CD4-positive, alpha-beta T cell treated with Interferon alpha-2 for 1 hour (primary cell): ENCODE results near the gene SH2B3.

ENCODE experiments used
- DNase-seq, 2 donors: peaks; one replicate each; pipeline ENCODE4 v3.0.0-alpha.2; 2020 to 2022

SH2B3 gene

DNA sequence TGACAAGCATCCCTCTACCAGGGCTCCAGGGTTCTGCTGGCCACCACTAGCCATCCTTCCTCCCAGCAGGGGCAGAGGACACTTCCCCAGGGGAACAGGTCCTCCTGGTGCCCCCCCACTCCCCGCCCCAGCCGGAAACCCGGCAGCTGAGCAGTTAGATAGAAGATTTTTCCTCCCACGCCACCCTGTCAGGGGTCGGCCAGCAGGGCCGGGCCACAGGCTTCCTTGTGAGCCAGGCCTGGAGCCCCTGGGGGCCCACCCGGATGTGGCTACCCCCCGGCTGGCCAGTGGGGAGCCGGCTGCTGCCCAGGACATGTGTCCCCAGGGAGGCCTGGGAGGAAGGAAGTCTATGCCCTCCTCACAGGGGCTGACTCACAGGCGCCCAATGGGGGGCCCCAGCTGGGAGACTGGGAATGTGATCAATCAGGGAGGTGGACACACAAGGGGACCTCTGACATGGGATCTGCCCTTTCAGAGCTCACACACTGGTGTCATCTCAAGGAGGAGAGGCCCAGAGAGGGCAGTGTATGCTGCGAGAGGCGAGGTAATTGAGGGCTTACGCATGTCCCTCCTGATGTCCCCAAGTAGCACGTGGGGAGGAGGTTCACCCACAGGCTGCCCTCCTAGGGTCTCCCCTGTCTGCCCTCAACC lies 4.2 kb downstream of the SH2B3 start:
- DNase-seq = peak in 1 of 2 donors; percentile 42

DNA sequence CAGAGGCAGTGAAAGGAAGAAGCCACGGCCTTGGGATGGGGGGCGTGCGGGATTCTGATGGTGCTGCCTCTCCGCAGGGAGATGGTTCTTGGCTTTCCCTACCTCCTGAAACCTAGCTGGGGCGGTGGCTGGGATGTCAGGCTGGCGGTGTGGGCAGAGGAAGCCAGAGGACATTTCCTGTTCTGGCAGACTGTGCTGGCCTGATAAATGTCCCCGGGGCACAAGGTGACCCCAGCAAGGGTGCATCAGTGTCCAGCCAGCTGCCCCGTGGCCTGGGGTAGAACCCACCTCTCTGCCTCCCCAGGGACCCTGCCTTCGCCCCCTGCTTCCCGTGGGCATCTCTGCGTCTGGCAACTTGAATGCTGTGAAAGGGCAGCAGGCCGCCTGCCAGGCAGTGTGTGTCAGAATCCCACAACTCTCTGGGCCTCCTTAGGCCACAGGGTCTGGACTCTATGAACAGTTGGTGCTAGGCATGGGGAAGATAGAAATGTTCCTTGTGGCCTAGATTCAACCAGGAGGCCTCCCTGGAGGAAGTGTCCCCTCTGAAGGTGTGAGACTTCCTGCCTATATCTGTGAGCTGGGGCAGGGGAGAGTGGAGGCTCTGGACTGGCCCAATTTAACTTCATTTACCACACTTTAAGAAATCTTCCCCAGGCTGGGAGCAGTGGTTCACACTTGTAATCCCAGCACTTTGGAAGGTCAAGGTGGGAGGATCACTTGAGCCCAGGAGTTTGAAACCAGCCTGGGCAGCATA lies 4.9 kb downstream of the SH2B3 start:
- DNase-seq = no peak

DNA sequence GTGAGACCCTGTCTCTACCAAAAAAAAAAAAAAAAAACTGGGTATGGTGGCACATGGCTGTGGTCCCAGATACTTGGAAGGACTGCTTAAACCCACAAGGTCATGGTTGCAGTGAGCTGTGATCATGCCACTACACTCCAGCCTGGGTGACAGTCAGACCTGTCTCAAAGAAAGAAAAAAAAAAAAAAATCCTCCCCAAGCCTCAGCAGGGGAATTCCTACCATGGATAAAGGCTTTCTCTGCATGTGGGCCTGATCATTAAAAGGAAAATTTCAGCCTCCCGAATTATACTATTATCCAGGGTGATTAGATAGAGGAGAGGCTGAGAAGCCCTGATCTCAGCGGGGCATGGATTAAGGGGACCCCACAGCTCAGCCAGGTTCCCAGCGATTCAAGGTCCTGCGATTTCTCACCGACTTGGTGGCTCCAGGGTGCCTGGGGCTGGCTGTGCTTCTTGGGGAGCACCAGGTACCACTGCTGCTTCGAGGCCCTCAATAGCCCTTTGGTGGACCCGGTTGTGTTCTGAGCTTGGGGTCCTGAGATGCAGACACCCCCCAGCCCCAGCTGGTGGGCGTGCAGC lies 5.6 kb downstream of the SH2B3 start:
- DNase-seq = peak in 1 of 2 donors; percentile 42

DNA sequence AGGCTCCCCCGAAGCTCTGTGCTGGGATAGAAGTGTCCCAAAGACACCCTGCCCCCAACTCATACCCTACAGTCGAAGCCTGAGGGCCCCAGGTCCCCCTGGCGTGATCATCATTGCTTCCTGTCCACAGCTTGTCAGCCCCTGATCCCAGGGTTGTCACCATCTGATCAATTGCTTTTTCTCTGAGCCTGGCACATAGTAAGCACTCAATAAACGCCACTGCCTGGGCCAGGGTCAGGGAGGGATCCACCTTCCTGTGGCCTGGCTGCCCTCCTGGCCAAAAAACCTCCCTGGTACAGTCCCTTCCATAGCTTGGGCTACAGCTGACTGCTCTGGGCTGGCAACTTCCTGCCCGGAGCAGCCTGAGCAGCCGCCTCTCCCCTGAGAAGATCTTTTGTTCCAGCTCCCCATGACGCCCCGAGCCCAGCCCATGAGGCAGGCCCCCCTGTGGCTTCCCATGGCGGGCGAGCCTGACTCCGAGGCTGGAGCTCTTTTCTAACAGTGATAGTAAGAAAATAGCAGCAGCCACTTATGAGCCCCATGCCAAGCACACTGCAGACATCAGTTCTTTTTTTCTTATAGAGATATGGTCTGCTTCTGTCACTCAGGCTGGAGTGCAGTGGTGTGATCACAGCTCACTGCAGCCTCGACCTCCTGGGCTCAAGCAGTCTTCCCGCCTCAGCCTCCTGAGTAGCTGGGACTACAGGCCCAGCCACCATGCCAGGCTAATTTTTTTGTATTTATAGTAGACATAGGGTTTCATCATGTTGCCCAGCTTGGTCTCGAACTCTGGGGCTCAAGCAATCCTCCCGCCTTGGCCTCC lies 6.5 kb downstream of the SH2B3 start:
- DNase-seq = no peak

DNA sequence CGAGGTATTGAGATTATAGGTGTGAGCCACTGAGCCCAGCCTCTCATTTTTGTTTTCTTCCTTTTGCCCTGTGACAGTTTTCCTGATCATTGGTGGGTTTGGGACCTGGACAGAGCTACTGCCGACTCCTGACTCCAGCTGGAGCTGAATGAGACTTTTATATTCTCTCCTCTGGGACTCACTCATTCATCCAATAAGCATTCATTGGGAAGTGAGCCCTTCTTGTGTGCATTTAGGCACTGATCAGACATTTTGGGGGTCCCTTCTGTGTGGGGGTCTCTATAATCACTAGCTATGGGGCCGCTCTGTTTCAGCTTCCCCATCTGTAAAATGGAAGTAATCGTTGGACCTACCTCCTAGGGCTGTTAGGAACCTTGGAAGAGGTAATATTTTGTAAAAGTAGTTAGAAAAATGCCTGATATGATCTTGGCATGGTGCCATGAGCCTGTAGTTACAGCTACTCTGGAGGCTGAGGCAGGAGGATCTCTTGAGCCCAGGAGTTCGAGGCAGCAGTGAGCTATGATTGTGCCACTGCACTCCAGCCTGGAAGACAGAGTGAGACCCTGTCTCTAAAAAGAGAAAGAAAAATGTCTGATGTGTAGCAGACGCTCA lies 7.2 kb downstream of the SH2B3 start:
- DNase-seq = no peak

DNA sequence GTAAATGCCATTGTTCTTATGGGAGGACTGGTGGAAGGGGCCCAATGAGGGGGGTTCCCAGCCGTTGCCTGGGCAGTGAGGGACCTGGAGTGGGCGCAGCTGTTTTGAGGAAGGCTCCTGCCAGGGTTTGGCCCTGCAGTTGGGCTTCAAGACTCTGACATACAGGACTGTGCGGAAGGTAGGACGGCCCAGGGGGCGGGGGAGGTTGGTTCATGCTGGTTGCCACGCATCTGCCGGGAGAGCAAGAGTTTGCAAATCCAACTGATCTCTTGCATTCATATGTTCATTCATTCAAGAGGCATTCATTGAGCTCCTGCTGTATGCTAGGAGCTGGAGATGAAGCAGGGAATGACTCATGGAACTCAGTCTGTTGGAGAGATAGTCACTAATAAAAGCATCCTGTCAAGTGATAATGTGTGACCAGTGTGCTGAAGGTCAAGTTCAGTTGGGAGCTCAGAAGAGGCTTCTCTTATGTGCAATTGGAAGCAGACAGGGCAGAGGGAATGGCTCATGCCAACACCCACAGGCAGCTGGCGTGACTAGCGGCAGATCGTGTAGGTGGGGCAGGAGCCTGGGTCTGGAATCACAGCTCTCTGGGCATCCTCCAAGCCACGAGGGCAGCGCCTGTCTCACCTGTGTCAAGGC lies 7.8 kb downstream of the SH2B3 start:
- no peak for DNase-seq

DNA sequence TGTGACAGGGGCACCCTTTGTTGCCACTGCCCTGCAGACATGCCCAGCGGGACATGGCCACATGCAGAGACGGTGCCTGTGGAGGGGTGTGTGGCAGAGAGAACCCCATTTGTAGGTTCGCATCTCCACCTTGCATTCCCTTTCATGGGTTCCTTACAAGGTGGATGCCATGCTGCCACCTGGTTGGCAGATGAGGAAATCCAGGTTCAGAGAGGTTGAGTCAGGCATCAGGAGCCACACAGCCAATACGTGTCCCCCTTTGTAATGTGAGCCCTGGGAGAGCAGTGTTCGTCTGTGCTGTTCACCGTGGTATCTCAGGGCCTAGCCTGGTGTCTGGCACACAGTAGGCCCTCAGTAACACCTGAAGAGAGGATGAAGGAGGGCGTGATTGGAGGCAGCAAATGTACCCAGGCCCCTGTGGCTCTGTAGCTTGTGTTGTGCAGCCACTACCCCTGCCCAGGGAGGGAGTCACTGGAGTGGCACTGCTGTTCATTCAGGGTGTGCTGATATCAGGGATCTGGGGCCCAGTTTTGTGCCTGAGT lies 9.1 kb downstream of the SH2B3 start:
- no peak for DNase-seq

DNA sequence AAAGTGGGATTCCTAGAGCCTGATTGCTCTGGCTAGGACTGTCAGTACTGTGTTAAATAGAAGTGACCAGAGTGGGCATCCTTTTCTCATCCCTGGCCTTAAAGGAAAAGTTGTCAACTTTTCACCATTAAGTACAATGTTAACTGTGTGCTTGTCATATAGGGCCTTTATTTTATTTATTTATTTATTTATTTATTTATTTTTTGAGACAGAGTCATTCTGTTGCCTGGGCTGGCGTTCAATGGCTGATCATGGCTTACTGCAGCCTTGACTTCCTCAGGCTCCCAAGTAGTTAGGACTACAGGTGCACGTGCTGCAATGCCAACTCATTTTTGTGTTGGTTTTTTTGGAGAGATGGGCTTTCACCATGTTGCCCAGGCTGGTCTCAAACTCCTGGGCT lies 11.6 kb downstream of the SH2B3 start:
- no peak for DNase-seq

DNA sequence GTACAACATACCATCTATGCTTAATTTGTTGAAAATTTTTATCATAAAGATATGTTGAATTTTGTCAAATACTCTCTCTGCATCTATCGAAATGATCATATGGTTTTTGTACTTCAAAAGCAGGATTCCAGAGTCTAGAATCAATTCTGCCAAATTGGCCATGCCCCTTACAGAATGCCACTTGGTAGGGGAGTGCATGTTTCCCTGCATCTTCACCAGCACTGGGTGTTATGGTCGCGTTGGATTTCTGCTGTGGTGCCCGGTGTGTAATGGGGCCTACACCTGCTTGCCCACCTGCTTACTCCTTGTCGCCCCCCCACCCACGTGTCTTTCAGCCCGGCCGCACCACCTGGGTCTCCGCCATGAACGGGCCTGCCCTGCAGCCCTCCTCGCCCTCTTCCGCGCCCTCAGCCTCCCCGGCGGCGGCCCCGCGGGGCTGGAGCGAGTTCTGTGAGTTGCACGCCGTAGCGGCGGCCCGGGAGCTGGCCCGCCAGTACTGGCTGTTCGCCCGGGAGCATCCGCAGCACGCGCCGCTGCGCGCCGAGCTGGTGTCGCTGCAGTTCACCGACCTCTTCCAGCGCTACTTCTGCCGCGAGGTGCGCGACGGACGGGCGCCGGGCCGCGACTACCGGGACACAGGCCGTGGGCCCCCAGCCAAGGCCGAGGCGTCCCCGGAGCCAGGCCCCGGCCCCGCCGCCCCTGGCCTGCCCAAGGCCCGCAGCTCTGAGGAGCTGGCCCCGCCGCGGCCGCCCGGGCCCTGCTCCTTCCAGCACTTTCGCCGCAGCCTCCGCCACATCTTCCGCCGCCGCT lies 12.3 kb downstream of the SH2B3 start:
- DNase-seq = no peak

DNA sequence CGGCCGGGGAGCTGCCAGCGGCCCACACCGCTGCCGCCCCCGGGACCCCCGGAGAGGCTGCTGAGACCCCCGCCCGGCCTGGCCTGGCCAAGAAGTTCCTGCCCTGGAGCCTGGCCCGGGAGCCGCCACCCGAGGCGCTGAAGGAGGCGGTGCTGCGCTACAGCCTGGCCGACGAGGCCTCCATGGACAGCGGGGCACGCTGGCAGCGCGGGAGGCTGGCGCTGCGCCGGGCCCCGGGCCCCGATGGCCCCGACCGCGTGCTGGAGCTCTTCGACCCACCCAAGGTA lies 12.8 kb downstream of the SH2B3 start:
- no peak for DNase-seq

DNA sequence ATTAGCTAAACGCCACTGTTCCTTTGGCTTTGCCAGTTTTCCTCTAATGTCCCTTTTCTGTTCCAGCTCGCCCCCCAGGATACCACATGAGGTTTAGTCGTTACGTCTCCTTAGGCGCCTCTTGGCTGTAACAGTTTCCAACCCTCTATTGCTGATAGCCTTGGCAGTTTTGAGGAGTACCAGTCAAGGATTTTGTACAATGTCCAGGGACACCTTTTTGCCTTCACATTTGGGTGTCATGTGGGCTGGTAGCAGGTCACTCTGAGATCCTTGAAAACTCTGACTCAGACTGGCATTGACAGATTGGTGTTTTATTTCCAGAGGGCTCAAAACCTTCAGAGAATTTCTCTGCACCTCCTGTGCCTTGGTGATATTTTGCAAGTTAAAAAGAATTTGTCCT lies 14.1 kb downstream of the SH2B3 start:
- no peak for DNase-seq

DNA sequence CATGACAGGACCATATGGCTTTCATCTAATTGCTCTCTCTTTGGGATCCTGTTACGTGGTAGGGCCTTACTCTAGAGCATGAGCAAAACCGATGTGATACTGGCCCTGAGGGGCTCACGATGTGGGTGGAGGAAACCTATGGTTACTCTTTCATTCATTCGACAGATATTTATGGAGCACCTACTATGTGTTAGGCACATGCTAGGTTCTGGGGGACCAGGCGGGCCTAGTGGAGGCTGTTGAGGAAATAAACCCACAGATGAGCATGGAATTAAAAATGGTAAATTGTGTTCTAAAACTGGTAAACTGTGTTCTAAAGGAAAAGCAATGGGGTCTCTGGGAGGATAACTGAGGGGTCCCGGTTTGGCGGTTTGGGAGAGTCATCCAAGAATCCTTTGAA lies 14.8 kb downstream of the SH2B3 start:
- DNase-seq = no peak

DNA sequence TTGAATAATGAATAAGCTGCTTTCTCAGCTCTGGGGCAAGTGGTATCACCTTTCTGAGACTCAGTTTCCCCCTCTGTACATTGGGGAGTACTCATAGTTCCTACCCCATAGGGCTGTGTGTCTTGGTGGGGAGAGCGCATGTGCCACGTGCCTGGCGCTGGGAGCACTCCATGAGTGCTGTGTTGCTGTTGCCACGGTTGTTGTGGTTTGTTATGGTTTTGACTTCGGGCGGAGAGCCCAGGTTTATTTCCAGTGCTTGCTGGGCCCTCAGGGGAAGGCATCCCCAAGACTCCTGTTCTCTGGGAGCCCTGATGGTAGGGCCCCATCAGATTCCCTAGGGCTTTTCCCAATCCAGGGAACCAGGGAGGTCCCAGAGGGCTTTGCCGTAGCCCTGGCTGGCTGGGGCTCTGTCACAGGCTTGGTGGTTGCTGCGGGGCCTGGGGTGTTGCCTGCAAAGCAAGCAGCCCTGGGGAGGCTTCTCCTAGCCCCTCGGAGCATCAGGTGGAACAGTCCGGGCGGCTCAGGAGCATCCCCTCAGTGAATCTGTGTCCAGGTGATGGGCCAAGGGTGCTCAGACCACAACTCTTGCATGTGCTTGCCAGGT lies 18.6 kb downstream of the SH2B3 start:
- no peak for DNase-seq

DNA sequence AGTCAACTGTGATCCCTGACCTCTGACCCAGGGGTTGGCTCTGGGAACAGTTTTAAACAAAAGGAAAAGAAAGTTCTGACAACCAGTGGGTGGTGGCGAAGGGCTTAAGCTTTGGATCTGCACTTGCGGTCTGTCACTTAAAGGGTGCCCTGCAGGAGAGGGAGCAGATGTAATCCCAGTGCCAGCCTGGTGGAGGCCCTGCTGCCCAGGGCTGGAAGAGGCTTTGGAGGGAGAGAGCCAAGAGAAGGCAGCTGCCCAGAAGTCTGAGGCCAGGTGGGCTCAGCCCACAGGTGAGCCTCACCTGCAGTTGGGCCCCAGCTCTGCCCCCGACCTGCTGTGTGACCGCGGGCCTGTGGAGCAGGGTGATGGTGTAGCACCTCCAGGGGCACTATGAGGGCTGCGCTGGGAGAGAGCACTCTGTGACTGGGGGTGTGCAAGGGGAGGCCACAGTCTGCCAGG lies 19.1 kb downstream of the SH2B3 start:
- DNase-seq = no peak

DNA sequence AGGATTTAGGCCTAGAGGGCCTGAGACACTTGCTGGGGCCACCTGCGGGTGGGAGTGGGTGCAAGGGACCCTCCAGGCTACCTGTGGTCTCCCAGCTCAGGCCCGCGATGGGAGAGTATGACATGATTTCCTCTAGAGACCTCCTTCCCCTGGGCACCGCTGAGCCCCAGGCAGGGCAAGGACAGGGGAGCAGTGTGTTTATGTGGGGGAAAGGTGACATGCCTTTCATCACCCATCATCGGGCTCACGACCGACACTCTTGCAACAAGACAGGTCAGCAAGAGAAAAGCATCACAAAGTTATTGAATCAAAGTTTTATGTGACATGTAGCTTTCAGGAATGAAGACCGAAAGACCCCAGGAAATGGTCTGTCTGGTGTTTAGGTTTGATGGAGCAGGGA lies 19.9 kb downstream of the SH2B3 start:
- DNase-seq = no peak

DNA sequence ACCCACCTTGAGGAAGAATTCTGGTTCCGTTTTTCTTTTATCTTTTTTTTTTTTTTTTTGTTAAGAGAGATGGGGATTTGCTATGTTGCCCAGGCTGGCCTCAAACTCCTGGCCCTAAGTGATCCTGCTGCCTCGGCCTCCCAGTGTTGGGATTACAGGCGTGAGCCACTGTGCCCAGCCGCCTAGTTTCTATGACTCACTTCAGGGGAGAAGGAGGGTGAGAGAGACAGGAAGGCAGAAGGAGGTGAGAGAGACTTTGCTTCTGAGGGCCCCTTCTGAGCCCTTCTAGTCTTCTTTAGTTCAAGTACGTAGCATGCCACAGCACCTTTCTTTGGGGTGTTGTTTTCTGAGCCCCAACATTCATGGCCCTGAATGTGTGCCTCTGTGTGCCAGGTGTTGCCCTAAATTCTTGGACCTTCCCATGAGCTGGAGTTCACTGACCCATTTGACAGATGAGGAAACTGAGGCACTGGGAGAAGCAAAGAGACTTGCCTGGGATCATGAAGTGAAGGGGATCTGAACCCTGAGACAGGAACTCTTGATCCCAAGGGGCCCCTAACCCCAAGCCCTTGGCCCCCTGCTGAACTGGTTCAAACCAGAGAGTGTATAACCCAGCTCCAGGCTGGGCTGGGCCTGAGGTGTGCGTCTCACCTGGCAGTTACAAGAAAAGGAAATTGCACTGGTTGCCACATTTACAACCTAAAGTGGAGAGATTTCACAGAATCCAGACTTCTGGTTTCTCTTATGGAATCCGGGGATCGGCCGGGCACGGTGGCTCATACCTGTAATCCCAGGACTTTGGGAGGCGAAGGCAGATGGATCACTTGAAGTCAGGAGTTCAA lies 20.8 kb downstream of the SH2B3 start:
- DNase-seq = peak in 1 of 2 donors; percentile 59

DNA sequence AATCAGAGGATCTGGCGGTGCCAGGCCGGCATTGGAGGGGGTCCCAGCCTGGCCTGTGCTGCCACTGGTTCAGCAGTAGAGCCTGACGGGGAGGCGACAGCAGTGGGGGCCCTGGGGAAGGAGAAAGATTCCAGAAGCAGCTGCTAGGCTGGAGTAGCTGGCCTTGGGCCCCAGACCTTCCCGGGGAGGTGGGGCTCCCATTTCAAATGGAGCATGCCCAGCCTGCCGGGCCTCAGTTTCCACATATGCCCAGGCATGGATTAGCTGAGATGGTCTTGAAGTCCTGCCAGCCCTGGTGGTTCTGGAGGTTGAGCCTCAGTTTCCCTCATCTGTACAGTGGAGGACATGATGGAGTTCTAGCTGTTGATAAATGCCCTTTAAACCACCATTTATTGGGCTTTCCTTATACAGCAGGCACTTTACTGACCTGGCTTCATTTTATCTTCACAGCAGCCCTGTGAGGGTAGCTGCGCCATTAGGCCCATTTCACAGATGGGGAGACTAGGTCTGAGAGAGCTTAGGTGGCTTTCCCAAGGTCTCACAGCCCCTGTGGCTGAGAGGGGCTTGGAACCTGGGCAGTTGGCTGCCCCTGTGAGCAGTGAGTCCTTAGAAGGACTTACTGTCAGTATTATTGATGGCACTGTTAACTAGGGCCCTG lies 21.8 kb downstream of the SH2B3 start:
- DNase-seq = no peak

DNA sequence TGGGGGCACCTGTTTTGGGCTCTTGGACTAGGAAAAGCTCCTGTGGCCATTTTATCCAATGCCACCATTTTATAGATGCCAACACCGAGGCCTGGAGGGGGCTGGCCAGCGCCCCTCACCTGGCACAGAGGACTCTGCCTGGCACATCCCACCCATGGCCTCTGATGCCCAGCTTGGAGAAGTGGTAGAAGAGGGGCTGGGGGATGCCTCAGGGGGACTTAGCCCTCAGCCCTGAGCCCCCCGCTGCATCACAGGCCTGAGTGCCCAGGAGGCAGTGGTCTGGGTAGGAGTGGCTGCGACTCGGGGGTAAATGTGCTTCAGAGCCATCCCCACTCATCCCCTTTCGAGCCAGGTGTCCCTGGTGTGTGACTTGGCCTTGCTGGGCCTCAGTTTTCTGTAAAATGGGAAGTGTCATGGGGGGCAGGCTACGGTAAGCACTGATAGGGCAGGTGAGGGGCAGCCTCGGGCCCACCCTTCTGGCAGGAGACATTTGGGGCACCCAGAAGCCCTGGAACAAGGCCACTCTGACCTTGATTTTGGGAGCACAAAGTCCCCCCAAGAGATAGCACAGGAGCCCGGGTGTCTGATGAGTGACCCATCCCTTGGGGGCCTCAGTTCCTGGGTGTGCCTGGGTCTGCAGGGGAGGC lies 22.5 kb downstream of the SH2B3 start:
- no peak for DNase-seq

DNA sequence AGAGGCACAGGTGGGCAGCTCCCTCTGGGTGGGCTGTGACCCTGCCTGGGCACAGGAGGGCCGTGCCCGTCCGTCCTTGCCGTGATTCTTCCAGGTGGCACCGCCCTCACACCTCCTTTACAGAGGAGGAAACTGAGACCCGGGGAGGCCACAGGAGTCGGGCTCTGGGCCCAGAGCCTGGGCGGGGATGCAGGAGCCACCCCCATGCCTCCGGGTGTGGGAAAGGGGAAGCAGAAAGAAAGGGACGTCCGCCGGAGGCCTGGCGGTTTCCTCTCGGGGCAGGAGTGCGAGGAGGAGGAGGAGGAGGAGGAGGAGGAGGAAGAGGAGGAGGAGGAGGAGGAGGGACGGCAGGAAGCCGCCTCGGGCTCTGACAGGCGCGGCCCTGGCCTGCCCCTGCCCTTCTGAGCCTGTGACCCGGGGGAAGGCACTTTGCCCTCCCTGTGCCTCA lies 23.0 kb downstream of the SH2B3 start:
- DNase-seq = peak; percentile 59 to 62
